ENCODE results near the gene HAL. TPM values are rescaled to one million over a fixed set of nuclear protein-coding genes. Genes with fewer than 3 reads are reported as not detected.

HAL gene
- polyA plus RNA-seq, 3 donors: 0.60 to 1.00 (median 0.86) TPM

DNA sequence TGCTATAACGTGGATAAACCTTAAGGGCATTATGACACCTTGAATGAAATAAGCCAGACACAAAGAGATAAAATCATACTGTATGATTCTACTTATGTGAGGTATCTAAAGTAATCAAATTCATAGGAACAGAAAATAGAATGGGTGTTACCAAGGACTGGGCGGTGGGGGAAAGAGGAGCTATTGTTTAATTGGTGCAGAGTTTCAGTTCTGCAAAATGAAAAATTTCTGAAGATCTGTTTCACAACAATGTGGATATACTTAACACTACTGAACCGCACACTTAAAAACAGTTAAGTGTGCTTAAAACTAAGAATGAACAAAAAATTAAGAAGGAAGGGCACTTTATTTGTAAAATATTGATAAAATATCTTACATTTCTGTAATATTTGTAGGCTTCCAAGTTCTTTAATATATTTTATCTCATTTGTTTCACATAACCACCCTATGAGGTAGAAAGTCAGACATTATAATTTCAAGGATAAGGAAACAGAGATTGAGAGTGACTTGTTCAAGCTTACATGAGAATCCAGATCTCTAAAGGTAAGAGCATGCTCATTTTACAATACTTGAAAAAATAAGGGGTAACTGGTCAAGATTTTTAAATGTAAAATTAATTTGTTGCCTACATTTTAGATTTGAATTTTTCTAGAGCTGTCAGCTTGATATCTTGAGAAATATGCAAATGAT lies 24.3 kb upstream of the HAL start:
- DNase-seq (ENCODE audit: extremely low read depth in 1 of 11, low read depth in 9 of 11, low spot score in 4 of 11): no peak

GRCh38 chr12:96015672-96016071 lies 19.5 kb upstream of the HAL start:
- DNase-seq (ENCODE audit: extremely low read depth in 1 of 11, low read depth in 9 of 11, low spot score in 4 of 11): peak in 4 of 11 donors; percentile 8 to 24 (median 14)

DNA sequence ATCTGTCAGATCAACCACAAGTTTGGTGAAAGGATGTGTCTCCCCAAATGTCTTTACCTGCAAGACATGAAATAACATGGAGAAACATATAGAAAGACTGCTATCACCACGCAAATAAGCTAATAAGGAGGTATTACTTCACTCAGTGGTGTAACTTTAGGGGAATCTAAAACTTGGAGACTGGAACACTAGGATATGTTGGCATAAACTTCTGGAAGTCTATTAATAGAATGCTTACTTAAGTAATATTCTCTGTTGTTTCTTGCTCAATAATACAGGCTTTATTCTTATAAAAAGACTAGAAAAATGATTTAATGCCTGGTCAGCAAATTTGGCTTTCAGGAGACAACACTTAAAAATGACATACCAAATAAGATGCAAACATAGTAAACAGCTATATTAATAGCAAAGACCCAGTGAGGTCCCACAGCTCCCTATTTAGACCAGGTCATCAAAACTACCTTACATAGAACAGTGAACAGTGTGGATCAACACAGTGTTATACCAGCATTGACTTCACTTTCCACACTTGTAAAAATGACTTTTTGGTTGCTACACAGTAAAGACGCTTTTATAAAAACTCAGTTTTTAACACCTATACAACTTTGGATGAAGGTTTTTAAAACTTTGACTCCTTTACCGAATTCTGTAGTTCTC lies 18.9 kb upstream of the HAL start:
- no peak for DNase-seq (ENCODE audit: extremely low read depth in 1 of 11, low read depth in 9 of 11, low spot score in 4 of 11)

DNA sequence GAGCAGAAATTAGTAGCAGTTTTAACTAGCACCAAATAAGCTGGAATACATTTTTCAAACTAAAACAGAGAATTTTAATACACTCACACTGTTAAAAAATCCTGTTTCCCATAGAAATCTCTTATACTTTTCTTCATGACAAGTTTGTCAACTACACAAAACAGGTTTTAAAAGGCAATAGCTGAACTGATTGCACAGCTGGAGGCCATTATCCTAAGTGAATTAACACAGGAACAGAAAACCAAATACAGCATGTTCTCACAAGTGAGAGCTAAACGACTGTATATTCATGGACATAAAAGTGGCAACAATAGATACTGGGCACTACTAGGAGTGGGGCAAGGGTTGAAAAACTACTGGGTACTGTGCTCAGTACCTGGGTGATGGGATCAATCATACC lies 11.6 kb upstream of the HAL start:
- DNase-seq (ENCODE audit: extremely low read depth in 1 of 11, low read depth in 9 of 11, low spot score in 4 of 11): no peak

DNA sequence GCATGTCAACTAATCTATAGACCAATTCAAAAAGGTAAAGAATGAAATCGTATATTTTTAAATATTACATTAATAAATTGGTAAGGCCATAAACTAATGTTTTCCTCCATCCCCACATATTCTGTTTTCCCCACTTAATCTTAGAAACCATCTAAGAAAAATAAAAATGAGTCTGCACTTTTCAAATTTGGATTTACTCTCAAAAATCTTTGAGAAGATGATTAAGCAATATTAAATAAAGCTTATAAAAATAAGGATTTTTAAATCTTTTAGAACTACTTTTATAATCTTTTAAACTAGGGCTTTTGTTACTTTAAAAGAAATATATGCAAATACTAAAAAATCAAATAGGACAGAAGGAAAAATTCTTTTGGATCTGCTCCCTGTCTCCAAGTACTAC lies 10.6 kb upstream of the HAL start:
- DNase-seq (ENCODE audit: extremely low read depth in 1 of 11, low read depth in 9 of 11, low spot score in 4 of 11): no peak

GRCh38 chr12:96000858-96001257 lies 4.7 kb upstream of the HAL start:
- DNase-seq (ENCODE audit: extremely low read depth in 1 of 11, low read depth in 9 of 11, low spot score in 4 of 11): no peak

- no peak for DNase-seq (ENCODE audit: extremely low read depth in 1 of 11, low read depth in 9 of 11, low spot score in 4 of 11)
These were observed 3.3 kb upstream of the HAL start for GRCh38 chr12:95999484-95999883.

- peak in 10 of 11 donors; percentile 31 to 58 (median 46) for DNase-seq (ENCODE audit: extremely low read depth in 1 of 11, low read depth in 9 of 11, low spot score in 4 of 11)
These were observed 2.6 kb upstream of the HAL start for GRCh38 chr12:95998611-95999286.

- no peak for DNase-seq (ENCODE audit: extremely low read depth in 1 of 11, low read depth in 9 of 11, low spot score in 4 of 11)
These were observed 1.9 kb upstream of the HAL start for GRCh38 chr12:95997911-95998510.

GRCh38 chr12:95997276-95997675 lies 1.1 kb upstream of the HAL start:
- no peak for DNase-seq (ENCODE audit: extremely low read depth in 1 of 11, low read depth in 9 of 11, low spot score in 4 of 11)

- DNase-seq (ENCODE audit: extremely low read depth in 1 of 11, low read depth in 9 of 11, low spot score in 4 of 11): no peak
These were observed 709 bp downstream of the HAL start for GRCh38 chr12:95995238-95996031.

- DNase-seq (ENCODE audit: extremely low read depth in 1 of 11, low read depth in 9 of 11, low spot score in 4 of 11): no peak
These were observed 1.7 kb downstream of the HAL start for GRCh38 chr12:95994476-95994875.

DNA sequence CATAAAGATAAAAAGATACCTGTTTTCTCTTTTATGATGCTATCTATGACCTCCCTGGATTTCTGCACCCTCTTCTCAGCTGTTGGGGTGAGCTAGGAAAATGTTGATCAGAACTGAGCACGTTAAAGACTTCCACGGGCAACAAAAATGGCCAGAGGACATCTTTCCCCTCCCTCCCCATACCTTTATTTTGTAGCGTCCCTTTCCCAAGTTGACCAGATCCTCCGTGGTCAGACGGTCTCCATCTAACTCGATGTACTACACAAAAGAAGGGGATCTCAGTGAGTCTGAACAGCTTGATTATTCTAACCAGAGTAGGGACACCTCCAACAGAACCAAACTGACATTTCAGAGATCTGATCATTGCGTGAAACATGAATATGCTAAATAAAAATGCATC lies 2.2 kb downstream of the HAL start:
- DNase-seq (ENCODE audit: extremely low read depth in 1 of 11, low read depth in 9 of 11, low spot score in 4 of 11): no peak

- no peak for DNase-seq (ENCODE audit: extremely low read depth in 1 of 11, low read depth in 9 of 11, low spot score in 4 of 11)
These were observed 6.0 kb downstream of the HAL start for GRCh38 chr12:95990136-95990535.

DNA sequence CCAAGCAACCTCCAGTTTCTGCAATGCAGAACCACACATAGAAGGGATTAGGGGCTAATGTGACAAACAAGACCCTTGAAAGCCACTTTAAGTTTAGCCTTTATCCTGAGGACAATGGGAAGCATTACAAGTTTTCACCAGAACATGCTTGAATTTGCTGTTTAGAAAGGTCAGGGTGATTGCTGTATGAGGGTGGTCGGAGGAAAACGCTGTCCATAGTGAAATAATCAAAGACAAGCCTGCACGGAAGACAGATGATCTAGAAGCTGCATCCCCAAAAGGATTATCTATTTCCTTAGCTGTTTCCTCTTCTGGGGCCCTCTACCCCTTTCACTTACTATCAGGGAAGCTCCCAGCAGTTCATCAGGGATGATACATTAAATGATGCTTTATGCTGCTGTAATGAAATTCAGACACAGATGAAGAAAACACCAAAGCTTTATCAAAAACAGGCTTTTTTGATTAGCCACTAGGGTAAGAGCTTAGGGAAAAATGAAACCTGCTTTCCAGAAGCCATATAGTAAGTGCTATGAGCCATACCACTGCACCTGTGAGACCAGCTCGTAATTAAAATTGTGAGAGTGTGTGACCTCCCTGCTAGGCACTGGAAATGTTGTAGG lies 6.5 kb downstream of the HAL start:
- no peak for DNase-seq (ENCODE audit: extremely low read depth in 1 of 11, low read depth in 9 of 11, low spot score in 4 of 11)

DNA sequence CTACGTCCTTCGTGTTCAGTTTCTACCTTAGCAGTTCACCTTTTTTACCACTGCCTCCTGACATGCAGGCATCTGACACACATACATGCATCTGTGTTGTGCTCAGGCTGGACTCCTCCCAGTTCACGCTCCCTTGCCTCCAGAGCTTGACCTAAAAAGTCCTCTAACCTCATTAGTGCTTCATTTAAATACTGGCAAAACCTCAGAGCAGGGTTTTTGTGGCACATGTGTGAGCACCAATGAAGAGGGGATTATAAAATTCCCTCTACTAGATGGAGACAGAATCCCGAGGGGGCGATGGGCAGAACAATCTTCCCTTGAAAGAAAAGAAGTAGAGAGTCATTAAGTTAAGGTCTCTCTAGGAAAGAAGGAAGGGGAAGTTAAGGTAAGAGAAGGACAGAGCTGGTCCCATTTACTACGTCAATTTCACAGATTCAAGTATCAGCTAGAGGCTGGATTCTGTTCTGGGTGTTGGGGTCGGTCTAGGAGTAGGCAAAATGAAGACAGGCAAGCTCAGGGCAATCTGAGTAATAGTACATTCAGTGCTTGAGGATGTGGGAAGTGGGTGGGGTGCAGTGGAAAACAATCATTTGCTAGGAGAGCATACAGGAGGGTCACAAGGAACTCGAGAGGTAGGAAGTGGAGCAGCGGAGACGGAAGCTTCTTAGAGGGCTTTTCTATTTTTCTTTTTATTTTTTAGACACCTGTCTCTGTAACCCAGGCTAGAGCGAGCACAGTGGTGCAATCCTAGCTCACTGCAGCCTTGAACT lies 7.5 kb downstream of the HAL start:
- DNase-seq (ENCODE audit: extremely low read depth in 1 of 11, low read depth in 9 of 11, low spot score in 4 of 11): no peak

DNA sequence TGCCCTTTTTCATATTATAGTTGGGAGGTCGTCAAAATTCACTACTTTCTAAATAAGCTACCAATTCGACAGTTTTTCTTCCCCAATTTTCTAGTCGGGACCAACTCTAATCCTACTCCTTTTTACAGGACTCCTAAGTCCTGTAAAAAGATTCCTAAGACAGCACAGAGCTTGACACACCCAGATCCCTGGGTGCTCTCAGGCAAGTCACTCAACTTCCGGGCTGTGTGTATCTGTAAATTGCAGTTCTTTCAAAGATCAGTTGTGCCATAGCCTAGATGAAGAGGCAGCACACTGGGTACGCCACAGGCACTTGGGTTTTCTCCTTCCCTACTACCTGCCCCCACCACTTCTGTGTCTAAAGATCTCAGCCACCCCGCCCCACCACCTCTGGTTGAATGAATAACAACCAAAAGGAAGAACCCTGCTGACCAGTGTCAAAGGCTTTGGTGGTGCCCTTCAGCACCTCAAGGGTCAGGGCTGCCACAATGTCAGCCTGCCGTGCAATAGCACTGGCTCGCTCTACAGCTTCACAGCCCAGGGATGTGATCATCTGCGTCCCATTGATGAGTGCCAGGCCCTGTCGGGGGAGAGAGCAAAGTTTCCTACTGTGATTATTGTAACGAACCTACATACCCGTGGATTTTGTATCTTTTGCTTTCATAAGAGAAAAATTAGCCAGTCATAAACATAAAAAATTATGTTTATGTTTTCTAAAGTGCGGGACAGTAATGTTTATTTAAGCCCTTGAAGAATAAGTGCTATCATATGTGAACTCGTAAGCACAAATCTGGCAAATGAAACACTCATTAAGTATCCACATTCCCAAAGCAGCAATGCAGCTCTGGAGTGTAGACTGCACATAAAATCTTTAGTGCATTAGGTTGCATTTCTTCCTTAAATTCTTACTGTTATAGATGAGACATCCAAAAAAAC lies 9.2 kb downstream of the HAL start:
- DNase-seq (ENCODE audit: extremely low read depth in 1 of 11, low read depth in 9 of 11, low spot score in 4 of 11): no peak

Measured in renal cortex interstitium (tissue), 11 donors.